ENCODE data around the gene TXNRD1.

TXNRD1 gene

DNA sequence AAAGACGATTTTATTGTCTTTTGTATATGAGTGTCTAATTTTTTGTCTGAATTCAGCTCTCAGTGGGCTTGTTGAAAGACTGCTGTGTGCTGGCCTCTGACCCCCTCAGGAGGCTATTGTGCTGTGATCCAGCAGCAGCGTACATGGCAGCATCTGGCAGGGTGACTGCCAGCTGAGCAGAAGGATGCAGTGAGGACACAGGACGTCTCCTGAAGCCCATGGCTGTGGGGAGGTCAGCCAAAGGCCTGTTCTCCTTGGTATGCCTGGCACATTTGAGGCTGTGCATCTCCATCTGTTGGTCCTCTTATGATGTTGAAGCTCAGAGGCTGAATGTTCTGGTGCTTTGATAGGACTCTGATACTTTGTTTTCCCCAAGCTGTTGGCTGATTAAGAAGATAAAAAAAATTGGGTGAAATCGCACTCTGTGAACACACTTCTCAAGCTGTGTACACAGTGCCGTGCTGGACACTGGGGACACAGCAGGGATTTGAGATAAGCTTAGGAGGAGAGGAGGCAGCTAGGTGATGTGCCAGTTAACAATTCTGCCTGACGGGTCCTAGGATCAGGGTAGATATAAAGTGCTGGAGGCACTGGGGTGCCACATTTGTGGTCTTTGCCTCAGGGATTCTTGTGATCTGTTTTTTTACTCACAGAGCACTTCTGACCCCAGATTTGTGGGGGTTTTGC, 125.5 kb downstream of the TXNRD1 start:
- no peak overlapping the region for H3K4me3 ChIP-seq (replicated peaks; ENCODE audit: low read depth, low read length)
- TF ChIP-seq, protein P1, sequence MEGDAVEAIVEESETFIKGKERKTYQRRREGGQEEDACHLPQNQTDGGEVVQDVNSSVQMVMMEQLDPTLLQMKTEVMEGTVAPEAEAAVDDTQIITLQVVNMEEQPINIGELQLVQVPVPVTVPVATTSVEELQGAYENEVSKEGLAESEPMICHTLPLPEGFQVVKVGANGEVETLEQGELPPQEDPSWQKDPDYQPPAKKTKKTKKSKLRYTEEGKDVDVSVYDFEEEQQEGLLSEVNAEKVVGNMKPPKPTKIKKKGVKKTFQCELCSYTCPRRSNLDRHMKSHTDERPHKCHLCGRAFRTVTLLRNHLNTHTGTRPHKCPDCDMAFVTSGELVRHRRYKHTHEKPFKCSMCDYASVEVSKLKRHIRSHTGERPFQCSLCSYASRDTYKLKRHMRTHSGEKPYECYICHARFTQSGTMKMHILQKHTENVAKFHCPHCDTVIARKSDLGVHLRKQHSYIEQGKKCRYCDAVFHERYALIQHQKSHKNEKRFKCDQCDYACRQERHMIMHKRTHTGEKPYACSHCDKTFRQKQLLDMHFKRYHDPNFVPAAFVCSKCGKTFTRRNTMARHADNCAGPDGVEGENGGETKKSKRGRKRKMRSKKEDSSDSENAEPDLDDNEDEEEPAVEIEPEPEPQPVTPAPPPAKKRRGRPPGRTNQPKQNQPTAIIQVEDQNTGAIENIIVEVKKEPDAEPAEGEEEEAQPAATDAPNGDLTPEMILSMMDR (IDR thresholded peaks at IDR 0.05; ENCODE audit: low read length, missing control alignments), result no peak
- DNase-seq (ENCODE audit: low read depth), result no peak

DNA sequence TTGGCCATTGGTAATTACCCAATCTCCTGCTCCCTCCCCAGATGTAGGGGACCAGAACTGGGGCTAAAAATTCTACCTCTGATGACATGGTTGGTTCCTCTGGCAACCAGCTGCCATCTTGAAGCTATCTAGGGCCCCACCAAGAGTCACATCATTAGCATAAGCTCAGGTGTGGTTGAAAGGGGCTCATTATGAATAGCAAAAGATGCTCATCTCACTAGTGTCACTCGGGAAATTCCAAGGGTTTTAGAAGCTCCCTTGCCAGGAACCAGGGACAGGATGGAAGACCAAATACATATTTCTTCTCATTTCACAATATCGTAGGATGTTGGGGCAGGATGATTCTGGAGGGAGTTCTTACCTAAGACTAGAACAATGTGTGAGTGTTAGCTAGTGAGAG, 126.6 kb downstream of the TXNRD1 start:
- H3K4me3 ChIP-seq (replicated peaks; ENCODE audit: low read depth, low read length), result no peak overlapping the region
- TF ChIP-seq, protein P1 (IDR thresholded peaks at IDR 0.05; ENCODE audit: low read length, missing control alignments), result no peak
- DNase-seq (ENCODE audit: low read depth), result no peak

DNA sequence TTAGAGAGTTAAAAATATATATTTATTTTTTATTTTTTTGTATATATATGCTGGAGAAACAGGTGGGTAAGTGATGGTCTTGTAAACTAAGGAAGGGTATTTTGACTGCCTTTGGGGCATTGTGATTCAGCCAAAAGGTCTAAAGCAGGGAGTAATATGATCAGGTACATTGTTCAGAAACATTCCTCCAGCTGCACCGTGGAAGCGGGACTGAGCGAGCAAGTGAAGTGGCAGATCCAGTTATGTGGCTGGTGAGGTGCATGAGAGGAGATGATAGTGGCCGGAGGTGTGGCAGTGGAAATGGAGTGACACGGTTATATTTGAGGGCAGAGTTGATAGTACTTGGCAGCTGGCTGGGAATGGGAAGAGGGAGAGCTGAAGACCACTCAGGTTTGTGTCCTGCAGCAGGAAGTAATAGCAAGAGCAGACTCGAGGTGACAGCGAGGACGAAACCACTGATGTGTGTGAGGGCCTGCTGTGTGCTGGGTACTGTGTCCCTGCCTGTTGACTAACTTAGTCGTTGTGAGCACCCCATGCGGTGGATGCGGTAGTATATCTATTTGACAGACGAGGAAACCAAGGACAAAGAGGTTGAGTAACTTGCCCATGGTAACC, 127.2 kb downstream of the TXNRD1 start:
- TF ChIP-seq, protein P1 (IDR thresholded peaks at IDR 0.05; ENCODE audit: low read length, missing control alignments), result no peak
- H3K4me3 ChIP-seq (replicated peaks; ENCODE audit: low read depth, low read length), result no peak overlapping the region
- no peak for DNase-seq (ENCODE audit: low read depth)

DNA sequence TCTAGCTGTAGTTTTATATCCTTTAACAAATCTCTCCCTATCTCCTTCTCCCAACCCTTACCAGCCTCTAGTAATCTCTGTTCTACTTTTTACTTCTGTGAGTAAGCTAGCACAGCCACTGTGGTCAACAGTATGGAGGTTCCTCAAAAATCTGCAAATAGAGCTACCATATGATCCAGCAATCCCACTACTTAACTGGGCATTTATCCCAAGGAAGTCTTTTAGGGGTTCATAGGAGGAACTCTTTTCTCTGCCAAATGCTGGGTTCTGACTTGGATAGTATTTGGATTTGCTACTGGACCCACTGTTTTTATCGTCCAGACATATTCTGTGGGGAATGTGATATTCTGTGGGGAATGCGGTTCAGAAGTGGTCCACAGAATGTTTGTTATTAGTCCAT, 129.1 kb downstream of the TXNRD1 start:
- DNase-seq (ENCODE audit: low read depth), result no peak
- TF ChIP-seq, protein P1 (IDR thresholded peaks at IDR 0.05; ENCODE audit: low read length, missing control alignments), result no peak
- H3K4me3 ChIP-seq (replicated peaks; ENCODE audit: low read depth, low read length), result no peak overlapping the region

DNA sequence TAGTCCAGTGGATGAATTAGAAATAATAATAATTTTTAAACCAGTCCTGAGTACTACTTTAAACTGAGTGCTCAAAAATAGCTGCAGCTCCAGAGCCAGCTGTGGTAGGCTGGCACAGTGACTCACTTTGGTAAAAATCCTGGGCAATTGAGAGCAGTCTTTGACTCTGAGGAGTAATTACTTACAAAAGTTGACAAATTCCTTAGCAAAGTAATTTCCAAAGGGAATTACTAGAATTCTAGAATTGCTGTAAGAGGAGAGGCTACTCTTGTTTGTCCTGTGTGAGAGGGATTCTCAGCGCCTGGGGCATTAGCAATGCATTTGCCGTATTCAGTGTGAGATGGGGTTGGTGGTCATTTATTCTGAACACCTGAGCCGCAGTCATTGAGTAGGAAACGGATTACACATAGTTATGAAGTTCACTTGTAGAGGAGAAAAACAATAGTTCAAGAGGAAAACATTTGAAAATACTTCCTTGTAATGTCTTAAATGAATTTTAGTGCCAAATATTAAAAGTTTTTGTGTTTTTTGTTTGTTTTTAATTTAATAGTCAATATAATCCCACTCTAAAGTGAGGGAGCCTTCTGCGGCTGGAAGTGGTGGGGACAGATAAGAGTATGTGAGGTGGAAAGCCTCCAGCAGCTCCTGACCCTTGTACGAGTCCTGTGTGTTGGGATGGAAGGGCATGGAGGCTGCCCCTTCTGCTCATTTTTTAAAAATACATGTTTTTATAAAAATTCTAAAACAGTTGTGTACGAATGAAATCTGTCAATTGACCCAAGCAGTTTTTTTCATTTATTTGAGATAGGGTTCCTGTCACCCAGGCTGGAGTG, 129.9 kb downstream of the TXNRD1 start:
- TF ChIP-seq, protein P1 (IDR thresholded peaks at IDR 0.05; ENCODE audit: low read length, missing control alignments), result no peak
- DNase-seq (ENCODE audit: low read depth), result no peak
- no peak overlapping the region for H3K4me3 ChIP-seq (replicated peaks; ENCODE audit: low read depth, low read length)

DNA sequence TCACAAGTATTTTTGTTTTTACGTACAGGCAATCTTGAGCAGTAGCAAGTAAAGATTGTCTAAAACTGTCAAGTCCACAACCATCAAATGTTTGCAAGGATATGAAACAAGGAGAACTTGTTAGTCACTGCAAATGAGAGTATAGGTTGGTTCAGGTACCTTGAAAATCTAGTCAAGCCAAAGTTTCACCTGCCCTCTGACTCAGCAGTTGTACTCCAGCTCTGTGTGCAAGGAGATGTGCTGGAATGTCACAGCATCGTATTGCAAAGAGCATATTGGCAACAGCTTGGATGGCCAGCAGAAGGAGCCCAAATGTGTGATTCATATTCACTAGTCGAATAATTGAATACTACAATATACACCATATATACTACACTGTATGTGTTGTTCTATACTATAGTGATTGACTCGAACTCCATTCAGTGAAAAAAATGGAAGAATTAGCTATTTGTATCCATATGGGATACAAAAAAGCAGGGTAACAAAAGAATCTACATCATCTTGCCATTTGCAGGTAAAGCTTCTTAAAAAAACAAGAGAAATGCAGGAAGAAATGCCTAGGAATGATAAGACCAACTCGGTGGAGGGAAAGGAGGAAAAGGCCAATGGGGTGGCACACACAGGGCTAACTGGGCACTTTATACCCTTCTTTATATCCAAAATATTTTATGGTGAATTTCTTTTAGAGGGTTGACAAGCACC, 131.9 kb downstream of the TXNRD1 start:
- H3K4me3 ChIP-seq (replicated peaks; ENCODE audit: low read depth, low read length), result no peak overlapping the region
- DNase-seq (ENCODE audit: low read depth), result no peak
- TF ChIP-seq, protein P1 (IDR thresholded peaks at IDR 0.05; ENCODE audit: low read length, missing control alignments), result no peak
